NCI-H82 (cell line): ENCODE measurements around the gene KRIT1.

Source experiments
- DNase-seq: peaks from one replicate; lab custom pipeline; 2025; lab: John Stamatoyannopoulos, UW

The KRIT1 gene

DNA sequence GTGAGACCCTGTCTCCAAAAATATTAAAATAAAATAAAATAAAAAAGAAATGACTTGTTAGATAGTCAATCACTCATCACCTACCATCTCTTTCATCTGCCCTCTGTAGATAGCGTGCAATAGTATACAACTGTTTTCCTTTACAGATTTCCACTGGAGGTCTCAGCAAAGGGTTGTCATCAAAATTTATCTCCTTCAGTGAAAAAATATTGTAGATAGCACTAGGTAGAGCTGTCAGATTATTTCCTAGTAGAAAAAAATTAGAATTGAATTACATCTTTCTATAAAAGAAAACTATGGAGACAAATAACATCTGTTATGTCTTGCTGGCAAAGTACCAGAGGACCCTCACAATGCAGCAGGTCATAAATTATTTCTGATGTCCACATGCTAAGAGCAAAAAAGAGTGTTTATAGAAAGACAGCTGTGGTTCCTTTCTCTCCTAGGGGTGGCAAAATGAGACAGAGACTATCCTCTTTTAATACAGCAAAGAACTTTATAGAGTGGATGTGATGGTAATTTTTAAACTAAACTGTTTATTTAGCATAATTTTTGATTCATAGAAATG, 95.2 kb downstream of the KRIT1 start:
- no peak for DNase-seq

DNA sequence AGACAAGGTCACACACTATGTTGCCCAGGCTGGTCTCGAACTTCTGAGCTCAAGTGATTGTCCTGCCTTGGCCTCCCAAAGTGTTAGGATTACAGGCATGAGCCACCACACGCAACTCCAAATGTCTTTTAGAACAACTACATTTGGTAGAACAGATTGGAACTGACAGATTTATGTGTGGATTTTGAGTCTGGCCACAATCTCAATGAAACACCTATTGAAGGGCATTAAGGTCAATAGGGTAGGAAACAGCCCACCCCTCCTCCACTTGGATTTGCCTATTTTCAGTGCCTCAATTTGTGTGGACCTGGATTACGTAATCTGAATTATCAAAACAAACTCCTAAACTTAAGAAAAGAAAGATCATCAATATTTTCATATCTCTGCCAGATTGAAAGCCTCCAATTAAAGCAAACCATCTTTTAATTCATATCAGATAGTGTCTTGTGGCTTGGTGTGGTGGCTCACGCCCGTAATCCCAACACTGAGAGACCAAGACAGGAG, 95.9 kb downstream of the KRIT1 start:
- DNase-seq: no peak
